Keratinocyte (primary cell): ENCODE data around the gene LHFPL6. TPM values are rescaled to one million over a fixed set of nuclear protein-coding genes. Genes with fewer than 3 reads are reported as not detected.

Experiments used
- DNase-seq: peaks from one replicate; pipeline ENCODE4 v3.0.0-alpha.2; 2011; ENCODE audit warnings: low read depth, missing footprints, low spot score
- FAIRE-seq: peaks from 2 replicates; lab custom pipeline; 2011; peaks lifted over from hg19 to GRCh38; lab: Jason Lieb, UNC
- H2AFZ ChIP-seq: 2 replicates; pipeline ENCODE4 v1.6.0; 2012; ENCODE audit warnings: low read length, control low read depth, inconsistent platforms; ENCODE audit not compliant: control insufficient read depth
- H3K27ac ChIP-seq: 2 replicates; pipeline ENCODE4 v1.5.1; 2011; ENCODE audit warnings: low read length; ENCODE audit not compliant: control insufficient read depth, insufficient read depth
- H3K27me3 ChIP-seq: 3 replicates; pipeline ENCODE4 v1.6.0; 2011; ENCODE audit warnings: low read length; ENCODE audit not compliant: control insufficient read depth, insufficient read depth; ENCODE audit errors: extremely low read depth
- H3K36me3 ChIP-seq, 2 experiments: 2 replicates in 1 of 2; 3 replicates in 1 of 2; pipeline ENCODE4 v1.5.1; 2011; ENCODE audit warnings: low read length in 2 of 2, mild to moderate bottlenecking in 1 of 2; ENCODE audit not compliant: control insufficient read depth in 2 of 2, insufficient read depth in 2 of 2; ENCODE audit errors: extremely low read depth in 1 of 2
- H3K4me1 ChIP-seq: 3 replicates; pipeline ENCODE4 v1.5.1; 2011; ENCODE audit warnings: low read length; ENCODE audit not compliant: control insufficient read depth, insufficient read depth; ENCODE audit errors: extremely low read depth
- H3K4me2 ChIP-seq: 3 replicates; pipeline ENCODE4 v1.6.0; 2011; ENCODE audit warnings: low read depth, low read length; ENCODE audit not compliant: control insufficient read depth, insufficient read depth; ENCODE audit errors: extremely low read depth
- H3K4me3 ChIP-seq, 3 experiments: fragments of 200-600 bp in 1 of 3; sonication (generic) in 1 of 3; 2 replicates in 2 of 3; 3 replicates in 1 of 3; pipeline ENCODE4 v1.5.1; 2011 to 2016; ENCODE audit warnings: low read length in 3 of 3, mild to moderate bottlenecking in 3 of 3, control low read depth in 2 of 3, inconsistent platforms in 1 of 3, low read depth in 1 of 3, mixed read lengths in 1 of 3, mixed run types in 1 of 3, moderate library complexity in 1 of 3; ENCODE audit not compliant: control insufficient read depth in 2 of 3, insufficient read depth in 2 of 3; ENCODE audit errors: extremely low read depth in 1 of 3
- H3K79me2 ChIP-seq: 2 replicates; pipeline ENCODE4 v1.6.0; 2012; ENCODE audit warnings: low read length; ENCODE audit not compliant: control insufficient read depth, insufficient read depth
- H3K9ac ChIP-seq: 3 replicates; pipeline ENCODE4 v1.6.0; 2011; ENCODE audit warnings: low read length; ENCODE audit not compliant: control insufficient read depth, insufficient read depth; ENCODE audit errors: extremely low read depth
- H3K9me1 ChIP-seq: 3 replicates; pipeline ENCODE4 v1.6.0; 2011; ENCODE audit warnings: low read length; ENCODE audit not compliant: control insufficient read depth, insufficient read depth; ENCODE audit errors: extremely low read depth
- H3K9me3 ChIP-seq: 2 replicates; pipeline ENCODE4 v1.5.1; 2012; ENCODE audit warnings: low read depth, low read length; ENCODE audit not compliant: control insufficient read depth
- H4K20me1 ChIP-seq: 3 replicates; pipeline ENCODE4 v1.6.0; 2011; ENCODE audit warnings: low read length; ENCODE audit not compliant: control insufficient read depth, insufficient read depth; ENCODE audit errors: extremely low read depth
- EZH2 ChIP-seq: IDR thresholded peaks from one replicate; pipeline ENCODE4 v1.6.1; 2012; ENCODE audit warnings: inconsistent platforms, mild to moderate bottlenecking, low read length, moderate library complexity
- dilution Hi-C: fragments of 300-500 bp; cut with MboI; formaldehyde crosslinking; loops from one replicate; pipeline ENCODE4 v1.7.0; 2020; ENCODE audit warnings: low sequenced_read_pairs; ENCODE audit not compliant: extremely low pct_ligation_motif_present
- polyA plus RNA-seq, 5 experiments: library from polyadenylated mRNA; depleted of rRNA in 3 of 5; stranded (reverse) in 3 of 5; stranded (forward) in 1 of 5; unstranded in 1 of 5; fragments of >200 nt; gene quantifications; 1 replicate in 1 of 5; 2 replicates in 3 of 5; 3 replicates in 1 of 5; pipeline versions ENCODE4 v1.2.1 to v1.2.3, GENCODE V29; 2011 to 2012; ENCODE audit warnings: missing spikeins in 2 of 5, low read depth in 1 of 5, low replicate concordance in 1 of 5
- TF ChIP-seq, protein P1 (sequence below), 3 experiments: IDR thresholded peaks in 1 of 3; conservative IDR thresholded peaks in 1 of 3; optimal IDR thresholded peaks in 1 of 3; 2 replicates in 2 of 3; 3 replicates in 1 of 3; pipeline versions ENCODE3 to v1.5.1; 2011; ENCODE audit warnings: low read length in 3 of 3, mild to moderate bottlenecking in 3 of 3, moderate library complexity in 2 of 3, control low read depth in 1 of 3, inconsistent platforms in 1 of 3; ENCODE audit not compliant: insufficient read depth in 2 of 3; ENCODE audit errors: extremely low read depth in 1 of 3

LHFPL6 gene
- polyA plus RNA-seq, 1 donor (not counting 4 experiments of a cell fraction or from before 2014, with no cell fraction given) = 15.8 TPM

DNA sequence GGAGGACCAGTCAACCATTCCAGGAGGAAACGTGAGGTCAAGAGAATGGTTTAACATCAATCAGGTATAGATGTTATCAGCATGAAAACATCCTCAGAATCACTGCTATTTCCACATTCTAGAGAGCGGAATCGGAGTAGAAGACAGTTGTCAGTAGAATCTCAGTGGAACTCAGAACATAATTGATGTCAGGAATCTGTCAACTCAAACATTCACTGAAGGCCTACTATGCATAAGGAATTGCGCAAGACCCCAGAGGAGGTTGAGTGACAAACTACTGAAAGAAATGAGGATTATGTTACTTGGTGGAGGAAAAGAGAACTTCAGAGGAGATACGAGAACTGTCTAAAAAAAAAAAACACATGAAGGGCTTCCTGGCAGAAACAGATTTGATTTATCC lies 97.8 kb downstream of the LHFPL6 start:
- H3K36me3 ChIP-seq = no peaks in the 10 kb centered on the region
- H3K4me1 ChIP-seq = peaks cover 18% of the 10 kb centered on the region
- TF ChIP-seq, protein P1, sequence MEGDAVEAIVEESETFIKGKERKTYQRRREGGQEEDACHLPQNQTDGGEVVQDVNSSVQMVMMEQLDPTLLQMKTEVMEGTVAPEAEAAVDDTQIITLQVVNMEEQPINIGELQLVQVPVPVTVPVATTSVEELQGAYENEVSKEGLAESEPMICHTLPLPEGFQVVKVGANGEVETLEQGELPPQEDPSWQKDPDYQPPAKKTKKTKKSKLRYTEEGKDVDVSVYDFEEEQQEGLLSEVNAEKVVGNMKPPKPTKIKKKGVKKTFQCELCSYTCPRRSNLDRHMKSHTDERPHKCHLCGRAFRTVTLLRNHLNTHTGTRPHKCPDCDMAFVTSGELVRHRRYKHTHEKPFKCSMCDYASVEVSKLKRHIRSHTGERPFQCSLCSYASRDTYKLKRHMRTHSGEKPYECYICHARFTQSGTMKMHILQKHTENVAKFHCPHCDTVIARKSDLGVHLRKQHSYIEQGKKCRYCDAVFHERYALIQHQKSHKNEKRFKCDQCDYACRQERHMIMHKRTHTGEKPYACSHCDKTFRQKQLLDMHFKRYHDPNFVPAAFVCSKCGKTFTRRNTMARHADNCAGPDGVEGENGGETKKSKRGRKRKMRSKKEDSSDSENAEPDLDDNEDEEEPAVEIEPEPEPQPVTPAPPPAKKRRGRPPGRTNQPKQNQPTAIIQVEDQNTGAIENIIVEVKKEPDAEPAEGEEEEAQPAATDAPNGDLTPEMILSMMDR (optimal IDR thresholded peaks at IDR 0.05 in 1 of 3, IDR thresholded peaks at IDR 0.05 in 1 of 3, conservative IDR thresholded peaks at IDR 0.05 in 1 of 3; ENCODE audit: extremely low read depth in 1 of 3, insufficient read depth in 2 of 3, low read length in 3 of 3) = no peak
- TF ChIP-seq EZH2 = no peak
- H2AFZ ChIP-seq = no peak overlapping the region
- H4K20me1 ChIP-seq = no peaks in the 10 kb centered on the region
- no peaks in the 10 kb centered on the region for H3K27me3 ChIP-seq
- no peak overlapping the region for H3K4me2 ChIP-seq
- no peaks in the 10 kb centered on the region for H3K9me3 ChIP-seq
- H3K9me1 ChIP-seq = peaks cover 3% of the 10 kb centered on the region
- H3K9ac ChIP-seq = no peak overlapping the region
- no peak for FAIRE-seq
- H3K27ac ChIP-seq = no peak overlapping the region
- no peak for DNase-seq
- no peak overlapping the region for H3K4me3 ChIP-seq
- H3K79me2 ChIP-seq = peaks cover 8% of the 10 kb centered on the region
- dilution Hi-C loops = no loop called here

DNA sequence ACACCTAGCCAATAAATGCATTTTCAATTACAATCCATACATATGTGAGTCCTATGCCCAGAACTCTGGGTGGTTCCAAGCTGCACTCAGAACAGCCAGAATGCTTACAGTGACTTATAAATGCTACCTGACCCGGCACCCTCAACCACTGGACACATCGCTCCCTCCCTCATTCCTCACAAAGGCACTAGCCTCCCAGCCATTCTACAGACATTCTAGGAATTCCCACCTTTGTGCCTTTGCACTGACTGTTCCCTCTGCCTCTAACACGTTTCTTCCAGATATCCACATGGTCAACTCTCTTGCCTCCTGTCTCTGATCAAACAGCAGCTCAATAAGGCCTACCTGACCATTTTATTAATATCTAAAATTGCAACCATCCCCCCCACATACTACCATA lies 99.9 kb downstream of the LHFPL6 start:
- H3K4me2 ChIP-seq = no peak overlapping the region
- peaks cover 13% of the 10 kb centered on the region for H3K4me1 ChIP-seq
- H3K9me3 ChIP-seq = no peaks in the 10 kb centered on the region
- TF ChIP-seq EZH2 = no peak
- TF ChIP-seq, protein P1 (optimal IDR thresholded peaks at IDR 0.05 in 1 of 3, IDR thresholded peaks at IDR 0.05 in 1 of 3, conservative IDR thresholded peaks at IDR 0.05 in 1 of 3; ENCODE audit: extremely low read depth in 1 of 3, insufficient read depth in 2 of 3, low read length in 3 of 3) = no peak
- H3K79me2 ChIP-seq = peaks cover 8% of the 10 kb centered on the region
- no peaks in the 10 kb centered on the region for H3K36me3 ChIP-seq
- dilution Hi-C loops = no loop called here
- H4K20me1 ChIP-seq = no peaks in the 10 kb centered on the region
- H3K4me3 ChIP-seq = no peak overlapping the region
- no peak for FAIRE-seq
- no peak for DNase-seq
- no peaks in the 10 kb centered on the region for H3K27me3 ChIP-seq
- no peak overlapping the region for H3K9ac ChIP-seq
- H3K9me1 ChIP-seq = peaks cover 3% of the 10 kb centered on the region
- no peak overlapping the region for H3K27ac ChIP-seq
- H2AFZ ChIP-seq = no peak overlapping the region
